MCF 10A (cell line): Measurements from ENCODE around the gene NELL1. TPM values are rescaled to one million over a fixed set of nuclear protein-coding genes. Genes with fewer than 3 reads are reported as not detected.

Experiments
- BruUV-seq: library from RNA; stranded (reverse); fragments of 400-500 nt; replicated peaks from 2 replicates; lab custom pipeline; 2021; lab: Mats Ljungman, UMichigan
- CTCF ChIA-PET: fragments of 300-600 bp; sonication (Branson Sonifier 250); formaldehyde crosslinking; extraction: SDS; loops from one replicate; lab custom pipeline; 2021; ENCODE audit warnings: antibody characterized with exemption, inconsistent platforms; lab: Yijun Ruan, JAX
- POLR2A ChIA-PET: fragments of 300-600, 350-650 bp; sonication (Branson Sonifier 250); formaldehyde crosslinking; extraction: SDS; loops from one replicate; lab custom pipeline; 2020; ENCODE audit warnings: antibody characterized with exemption, inconsistent platforms; lab: Yijun Ruan, JAX
- DNase-seq: peaks from one replicate; pipeline ENCODE4 v3.0.0-alpha.2; 2018; ENCODE audit not compliant: unreplicated experiment
- H3K27ac Mint-ChIP-seq: one replicate; pipeline ENCODE4 v1.8.0; 2022; ENCODE audit warnings: mild to moderate bottlenecking, low read depth, mixed read lengths; ENCODE audit not compliant: unreplicated experiment
- H3K27me3 Mint-ChIP-seq: one replicate; pipeline ENCODE4 v1.8.0; 2022; ENCODE audit warnings: mixed read lengths; ENCODE audit not compliant: insufficient read depth, unreplicated experiment
- H3K36me3 Mint-ChIP-seq: one replicate; pipeline ENCODE4 v1.8.0; 2022; ENCODE audit warnings: mild to moderate bottlenecking, moderate library complexity, mixed read lengths; ENCODE audit not compliant: insufficient read depth, unreplicated experiment
- H3K4me1 Mint-ChIP-seq: one replicate; pipeline ENCODE4 v1.8.0; 2022; ENCODE audit warnings: mixed read lengths; ENCODE audit not compliant: insufficient read depth, unreplicated experiment
- H3K4me3 Mint-ChIP-seq: one replicate; pipeline ENCODE4 v1.8.0; 2022; ENCODE audit warnings: mild to moderate bottlenecking, moderate library complexity, mixed read lengths; ENCODE audit not compliant: unreplicated experiment
- H3K9me3 Mint-ChIP-seq: one replicate; pipeline ENCODE4 v1.8.0; 2022; ENCODE audit warnings: mixed read lengths; ENCODE audit not compliant: unreplicated experiment
- intact Hi-C: fragments of 100-400 bp; cut with micrococcal nuclease; formaldehyde crosslinking; loops from 2 replicates; pipeline ENCODE4 v1.14.1; 2022
- total RNA-seq: library from RNA; stranded (reverse); gene quantifications from 2 replicates; pipeline ENCODE4 v1.2.3, GENCODE V29; 2022
- TF ChIP-seq, protein P1 (sequence below): fragments of 200-600 bp; IDR thresholded peaks from one replicate; pipeline ENCODE4 v1.8.0; 2022; ENCODE audit warnings: antibody characterized with exemption, mild to moderate bottlenecking; ENCODE audit not compliant: unreplicated experiment

The NELL1 gene
- total RNA-seq, 1 experiment from 2014 or later: not detected

DNA sequence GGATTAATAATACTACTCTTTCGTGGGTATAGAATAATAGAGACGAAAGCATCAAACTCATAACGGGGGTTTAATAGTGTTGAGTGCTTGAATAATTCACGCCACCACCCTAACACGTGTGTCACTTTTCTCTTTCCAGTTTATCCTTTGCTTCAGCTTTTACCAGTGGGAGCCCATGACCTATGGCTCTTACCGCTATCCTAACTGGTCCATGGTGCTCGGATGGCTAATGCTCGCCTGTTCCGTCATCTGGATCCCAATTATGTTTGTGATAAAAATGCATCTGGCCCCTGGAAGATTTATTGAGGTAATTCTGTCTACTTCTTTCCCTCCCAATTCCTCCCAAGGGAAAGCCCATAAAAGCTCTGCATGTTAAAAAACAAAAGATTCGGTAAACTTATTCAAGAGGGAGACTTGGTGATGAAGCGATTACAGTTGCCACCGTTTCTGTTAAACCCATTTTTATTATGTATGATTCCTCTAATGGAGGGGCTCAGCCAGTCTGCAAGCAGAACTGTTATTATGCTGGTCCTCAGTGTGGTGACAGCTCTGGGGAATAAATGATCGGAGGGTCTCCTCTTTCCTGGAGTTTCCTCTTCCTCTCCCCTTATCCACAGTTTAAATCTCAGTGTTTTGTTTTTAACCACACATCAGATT, 17.1 kb upstream of the NELL1 start:
- POLR2A ChIA-PET: no interaction called here
- peaks cover 56% of the 10 kb centered on the region for H3K27me3 Mint-ChIP-seq
- no TSS peak for BruUV-seq
- no peaks in the 10 kb centered on the region for H3K4me1 Mint-ChIP-seq
- intact Hi-C loops: no loop called here
- CTCF ChIA-PET: interaction anchor here (0.5 to 1.7 kb wide), 5 partner anchors 10 to 1781 kb away, joined by 3 to 14 read pairs (median 4); no protein-coding TSS in a partner anchor
- H3K9me3 Mint-ChIP-seq: no peaks in the 10 kb centered on the region
- TF ChIP-seq, protein P1, sequence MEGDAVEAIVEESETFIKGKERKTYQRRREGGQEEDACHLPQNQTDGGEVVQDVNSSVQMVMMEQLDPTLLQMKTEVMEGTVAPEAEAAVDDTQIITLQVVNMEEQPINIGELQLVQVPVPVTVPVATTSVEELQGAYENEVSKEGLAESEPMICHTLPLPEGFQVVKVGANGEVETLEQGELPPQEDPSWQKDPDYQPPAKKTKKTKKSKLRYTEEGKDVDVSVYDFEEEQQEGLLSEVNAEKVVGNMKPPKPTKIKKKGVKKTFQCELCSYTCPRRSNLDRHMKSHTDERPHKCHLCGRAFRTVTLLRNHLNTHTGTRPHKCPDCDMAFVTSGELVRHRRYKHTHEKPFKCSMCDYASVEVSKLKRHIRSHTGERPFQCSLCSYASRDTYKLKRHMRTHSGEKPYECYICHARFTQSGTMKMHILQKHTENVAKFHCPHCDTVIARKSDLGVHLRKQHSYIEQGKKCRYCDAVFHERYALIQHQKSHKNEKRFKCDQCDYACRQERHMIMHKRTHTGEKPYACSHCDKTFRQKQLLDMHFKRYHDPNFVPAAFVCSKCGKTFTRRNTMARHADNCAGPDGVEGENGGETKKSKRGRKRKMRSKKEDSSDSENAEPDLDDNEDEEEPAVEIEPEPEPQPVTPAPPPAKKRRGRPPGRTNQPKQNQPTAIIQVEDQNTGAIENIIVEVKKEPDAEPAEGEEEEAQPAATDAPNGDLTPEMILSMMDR: no peak
- no peak overlapping the region for H3K4me3 Mint-ChIP-seq
- H3K27ac Mint-ChIP-seq: no peak overlapping the region
- no peaks in the 10 kb centered on the region for H3K36me3 Mint-ChIP-seq
- DNase-seq: no peak

DNA sequence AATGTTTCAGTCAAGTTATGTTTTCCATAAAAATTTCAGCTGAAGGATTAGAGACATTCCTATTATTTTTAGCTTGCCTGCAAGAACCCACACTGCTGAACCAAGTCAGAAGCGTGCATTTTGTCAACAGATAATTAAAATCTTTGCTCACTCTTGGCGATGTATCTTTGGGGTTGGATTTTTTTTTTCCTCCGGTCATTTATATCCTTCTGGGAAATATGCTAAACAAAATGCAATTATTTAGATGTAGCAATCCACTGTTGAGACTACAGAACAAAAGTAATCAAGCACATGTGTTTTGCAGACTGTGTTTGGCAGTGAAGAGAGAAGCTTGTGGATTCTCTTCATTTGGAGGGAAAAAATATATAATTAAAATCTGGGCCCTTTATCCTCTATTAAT, 15.3 kb upstream of the NELL1 start:
- H3K27ac Mint-ChIP-seq: no peak overlapping the region
- no peaks in the 10 kb centered on the region for H3K4me1 Mint-ChIP-seq
- TF ChIP-seq, protein P1: no peak
- H3K36me3 Mint-ChIP-seq: no peaks in the 10 kb centered on the region
- intact Hi-C loops: no loop called here
- no TSS peak for BruUV-seq
- H3K9me3 Mint-ChIP-seq: no peaks in the 10 kb centered on the region
- DNase-seq: no peak
- H3K27me3 Mint-ChIP-seq: peaks cover 67% of the 10 kb centered on the region
- POLR2A ChIA-PET: interaction anchor here (0.6 kb wide), 1 partner anchor 9 kb away, joined by 3 read pairs; no protein-coding TSS in a partner anchor
- CTCF ChIA-PET: interaction anchor here (1.8 kb wide), 1 partner anchor 18 kb away, joined by 14 read pairs; no protein-coding TSS in a partner anchor
- no peak overlapping the region for H3K4me3 Mint-ChIP-seq

DNA sequence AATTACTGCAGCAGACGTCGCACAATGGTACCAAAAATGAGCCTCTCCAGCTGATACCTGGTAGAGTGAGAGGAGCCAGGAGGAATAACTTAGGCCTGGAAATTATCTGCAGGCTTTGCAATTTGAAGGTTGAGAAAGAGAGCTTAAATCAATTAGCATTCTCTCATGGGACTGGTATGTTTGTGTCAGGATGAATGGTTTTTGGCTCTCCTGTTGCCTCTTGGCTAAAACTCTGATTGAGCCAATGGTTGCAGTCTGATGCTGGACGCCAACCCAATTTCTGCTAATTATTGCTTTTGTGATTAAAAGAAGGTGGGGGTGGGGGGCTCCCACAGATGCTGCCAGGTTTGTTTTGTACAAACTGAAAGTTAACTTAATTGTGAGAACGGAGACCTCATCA, 12.5 kb upstream of the NELL1 start:
- POLR2A ChIA-PET: interaction anchor here (0.7 kb wide), 1 partner anchor 58 kb away, joined by 3 read pairs; the partner anchor contains the start of gene SLC6A5
- DNase-seq: no peak
- intact Hi-C loops: no loop called here
- Mint-ChIP-seq H3K9me3 (peaks cover 1% of the 10 kb centered on the region), H3K4me3 (no peak overlapping the region), H3K27ac (no peak overlapping the region), H3K27me3 (peaks cover 63% of the 10 kb centered on the region), H3K36me3 (no peaks in the 10 kb centered on the region), H3K4me1 (no peaks in the 10 kb centered on the region)
- CTCF ChIA-PET: interaction anchor here (2.1 to 3.2 kb wide), 3 partner anchors 9 to 17 kb away, joined by 8 to 18 read pairs (median 16); no protein-coding TSS in a partner anchor
- BruUV-seq: no TSS peak
- TF ChIP-seq, protein P1: no peak

DNA sequence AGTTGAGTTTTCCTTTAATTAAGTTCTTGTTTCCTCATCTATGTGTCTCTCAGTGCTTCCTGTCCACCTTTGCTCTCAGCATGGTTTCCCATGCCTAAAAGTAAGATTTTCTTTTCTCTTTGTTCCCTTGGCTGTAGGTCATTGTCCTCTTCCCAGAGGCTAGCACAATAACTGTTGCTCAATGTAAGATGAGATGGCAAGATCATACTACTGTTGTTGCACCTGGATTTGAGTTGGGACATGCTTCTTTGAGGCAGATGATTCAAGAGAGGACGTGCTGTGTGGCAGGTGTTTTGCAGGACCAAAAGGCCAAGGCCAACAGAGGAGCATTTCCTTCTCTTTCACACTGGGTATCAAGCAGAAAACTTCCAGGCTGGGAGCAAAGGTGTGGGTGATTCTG, 11.3 kb upstream of the NELL1 start:
- TF ChIP-seq, protein P1: no peak
- no peaks in the 10 kb centered on the region for H3K36me3 Mint-ChIP-seq
- ChIA-PET POLR2A (no interaction called here), CTCF (interaction anchor here (0.6 to 3.2 kb wide), 2 partner anchors 13 to 1506 kb away, joined by 3 to 16 read pairs; no protein-coding TSS in a partner anchor)
- DNase-seq: no peak
- H3K27me3 Mint-ChIP-seq: peaks cover 51% of the 10 kb centered on the region
- no peak overlapping the region for H3K4me3 Mint-ChIP-seq
- BruUV-seq: no TSS peak
- H3K4me1 Mint-ChIP-seq: no peaks in the 10 kb centered on the region
- peaks cover 8% of the 10 kb centered on the region for H3K9me3 Mint-ChIP-seq
- intact Hi-C loops: no loop called here
- no peak overlapping the region for H3K27ac Mint-ChIP-seq
